RCC 7860 (cell line): Measurements from ENCODE around the gene SEMA5B.

Experiments used
- DNase-seq: peaks from one replicate; pipeline ENCODE4 v3.0.0-alpha.2; 2015; ENCODE audit warnings: low spot score
- FAIRE-seq: peaks from 2 replicates; lab custom pipeline; 2012; peaks lifted over from hg19 to GRCh38; lab: Jason Lieb, UNC

SEMA5B gene

GRCh38 chr3:123026565-123027291, 835 bp downstream of the SEMA5B start:
- DNase-seq (no peak), FAIRE-seq (no peak)

GRCh38 chr3:123025642-123026521, 1.7 kb downstream of the SEMA5B start:
- DNase-seq = no peak
- no peak for FAIRE-seq

- DNase-seq (no peak), FAIRE-seq (no peak)
These were observed 3.5 kb downstream of the SEMA5B start for GRCh38 chr3:123024056-123024455.

- FAIRE-seq (no peak), DNase-seq (no peak)
These were observed 5.5 kb downstream of the SEMA5B start for GRCh38 chr3:123021996-123022510.

GRCh38 chr3:123021388-123021787, 6.2 kb downstream of the SEMA5B start:
- DNase-seq (no peak), FAIRE-seq (no peak)

GRCh38 chr3:123020709-123021108, 6.9 kb downstream of the SEMA5B start:
- no peak for FAIRE-seq
- no peak for DNase-seq

GRCh38 chr3:123019591-123019990, 8.0 kb downstream of the SEMA5B start:
- no peak for FAIRE-seq

GRCh38 chr3:123019161-123019560, 8.4 kb downstream of the SEMA5B start:
- FAIRE-seq = no peak
- DNase-seq = no peak

More at GRCh38 chr3:123019591-123019990, 8.0 kb downstream of the SEMA5B start:
- no peak for DNase-seq

GRCh38 chr3:123018683-123019082, 8.9 kb downstream of the SEMA5B start:
- DNase-seq (no peak), FAIRE-seq (no peak)

GRCh38 chr3:123015596-123015995, 12.0 kb downstream of the SEMA5B start:
- no peak for FAIRE-seq
- no peak for DNase-seq

- DNase-seq (no peak), FAIRE-seq (no peak)
These were observed 13.7 kb downstream of the SEMA5B start for GRCh38 chr3:123013876-123014275.

- FAIRE-seq (no peak), DNase-seq (no peak)
These were observed 14.9 kb downstream of the SEMA5B start for GRCh38 chr3:123012652-123013051.

GRCh38 chr3:123011447-123011846, 16.1 kb downstream of the SEMA5B start:
- FAIRE-seq = no peak
- DNase-seq = no peak

GRCh38 chr3:123008840-123009239, 18.7 kb downstream of the SEMA5B start:
- FAIRE-seq (no peak), DNase-seq (no peak)

GRCh38 chr3:123006609-123007008, 21.0 kb downstream of the SEMA5B start:
- DNase-seq (no peak), FAIRE-seq (no peak)

- DNase-seq (no peak), FAIRE-seq (no peak)
These were observed 22.3 kb downstream of the SEMA5B start for GRCh38 chr3:123005291-123005690.

- DNase-seq (no peak), FAIRE-seq (no peak)
These were observed 23.2 kb downstream of the SEMA5B start for GRCh38 chr3:123004201-123004918.

GRCh38 chr3:123002749-123003497, 24.6 kb downstream of the SEMA5B start:
- no peak for FAIRE-seq
- no peak for DNase-seq

GRCh38 chr3:123002100-123002748, 25.3 kb downstream of the SEMA5B start:
- DNase-seq (no peak), FAIRE-seq (no peak)

GRCh38 chr3:122998856-122999255, 28.7 kb downstream of the SEMA5B start:
- FAIRE-seq = no peak
- DNase-seq = no peak
